Left ventricle myocardium superior (tissue), 1 donor: ENCODE data around the gene HGF. TPM values are rescaled to one million over a fixed set of nuclear protein-coding genes. Genes with fewer than 3 reads are reported as not detected.

ENCODE experiments used
- ATAC-seq: fragments of 200-7000 bp; cut with Tn5 transposase; one replicate; pipeline ENCODE4 v1.9.1; 2020; ENCODE audit warnings: mild to moderate bottlenecking, moderate library complexity
- DNase-seq: peaks from one replicate; pipeline ENCODE4 v3.0.0-alpha.2; 2020
- intact Hi-C: fragments of 100-400 bp; cut with micrococcal nuclease; formaldehyde crosslinking; loops from one replicate; pipeline ENCODE4 v1.11.0; 2022
- total RNA-seq: library from RNA; stranded (reverse); fragmentation: NEBNext Ultra II Directional; extraction: Animal tissue kit (Norgen Biotek cat#: 25700); gene quantifications from one replicate; pipeline ENCODE4 v1.2.1, GENCODE V29; 2021
- donor health status: DM: no; HTN: yes; CAD: no; lungs with severe emphysema.

Gene HGF
- total RNA-seq, 1 donor from 2014 or later = 2.4 TPM

DNA sequence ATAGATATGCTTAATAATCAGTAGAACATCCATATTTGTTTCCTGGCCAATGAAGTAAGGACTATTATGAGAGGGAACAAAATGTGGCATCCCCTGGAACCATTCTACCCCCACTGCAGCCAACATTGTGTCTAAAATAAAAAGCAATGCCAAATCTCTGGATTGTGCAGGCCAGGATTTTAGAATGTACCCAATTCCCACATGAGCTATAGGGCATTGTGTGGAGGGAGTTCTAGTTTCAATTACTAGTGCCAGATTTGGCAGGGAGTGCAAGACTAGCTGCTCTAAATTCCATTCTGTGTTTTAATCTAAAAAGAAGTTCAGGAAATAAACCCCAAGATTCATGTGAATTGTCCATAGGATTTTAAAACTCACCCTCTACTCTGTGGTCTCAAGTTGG is 112.3 kb downstream of the HGF start:
- no peak for ATAC-seq
- intact Hi-C loops = no loop called here
- no peak for DNase-seq

DNA sequence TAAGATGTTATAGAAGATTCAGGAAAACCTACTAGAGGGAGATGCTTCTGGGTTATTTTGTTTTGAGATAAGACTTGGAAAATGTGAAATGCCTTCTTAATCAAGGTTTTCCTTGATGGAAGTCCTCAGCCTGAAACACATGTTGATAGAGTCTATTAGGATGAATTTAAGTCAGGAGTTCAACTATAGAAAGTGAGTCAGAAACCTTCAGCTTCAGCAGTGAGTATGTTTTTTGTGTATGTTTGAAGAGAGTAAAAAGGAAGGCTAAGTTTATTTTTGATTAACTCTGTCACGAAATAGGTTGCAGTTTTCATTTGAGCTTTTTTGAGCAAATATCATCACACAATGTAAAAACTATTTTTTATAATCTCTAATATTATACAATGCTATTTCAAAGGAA is 114.6 kb downstream of the HGF start:
- intact Hi-C loops = no loop called here
- no peak for DNase-seq
- ATAC-seq = no peak

DNA sequence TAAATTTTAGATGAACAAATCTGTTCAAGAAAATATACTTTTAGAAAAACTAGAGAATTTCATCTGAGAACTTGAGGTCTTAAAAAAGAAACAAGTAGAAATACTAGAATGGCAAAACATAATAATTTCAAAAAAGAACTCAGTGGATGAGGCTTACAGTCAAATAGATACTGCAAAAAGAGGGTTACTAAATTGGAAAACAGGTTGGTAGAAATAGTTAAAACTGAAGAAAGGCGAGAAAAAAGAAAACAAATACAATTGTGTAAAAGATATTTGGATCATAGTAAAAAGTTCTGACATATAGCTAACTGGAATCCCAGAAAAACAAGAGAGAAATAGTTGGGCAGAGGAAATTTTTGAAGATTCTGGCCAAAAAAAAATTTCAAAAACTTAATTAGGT is 117.6 kb downstream of the HGF start:
- no peak for DNase-seq
- no peak for ATAC-seq
- intact Hi-C loops = no loop called here
